Glomerular visceral epithelial cell (primary cell): ENCODE results near the gene TFPI2.

Experiments used
- DNase-seq: peaks from one replicate; pipeline ENCODE4 v3.0.0-alpha.2; 2016; ENCODE audit errors: extremely low spot score

The TFPI2 gene

GRCh38 chr7:93858857-93859256 lies 31.7 kb downstream of the TFPI2 start:
- DNase-seq, result no peak

GRCh38 chr7:93856323-93856722 lies 34.2 kb downstream of the TFPI2 start:
- no peak for DNase-seq

- DNase-seq, result no peak
Measured at GRCh38 chr7:93855797-93856196, 34.8 kb downstream of the TFPI2 start.

- DNase-seq, result no peak
Measured at GRCh38 chr7:93854480-93854879, 36.1 kb downstream of the TFPI2 start.

GRCh38 chr7:93851536-93851935 lies 39.0 kb downstream of the TFPI2 start:
- no peak for DNase-seq

- no peak for DNase-seq
Measured at GRCh38 chr7:93843260-93843659, 47.3 kb downstream of the TFPI2 start.

GRCh38 chr7:93838966-93839365 lies 51.6 kb downstream of the TFPI2 start:
- DNase-seq, result no peak

GRCh38 chr7:93837245-93837644 lies 53.3 kb downstream of the TFPI2 start:
- DNase-seq, result no peak

GRCh38 chr7:93836116-93836515 lies 54.4 kb downstream of the TFPI2 start:
- no peak for DNase-seq

GRCh38 chr7:93835702-93836101 lies 54.9 kb downstream of the TFPI2 start:
- DNase-seq, result no peak
